ENCODE results near the gene SNUPN. TPM values are rescaled to one million over a fixed set of nuclear protein-coding genes. Genes with fewer than 3 reads are reported as not detected.

SNUPN gene
- total RNA-seq, 1 experiment from 2014 or later = 28.9 TPM

- peaks cover 7% of the 10 kb centered on the region for H3K9me3 Mint-ChIP-seq (ENCODE audit: unreplicated experiment)
- H3K4me3 Mint-ChIP-seq (ENCODE audit: unreplicated experiment) = no peak overlapping the region
- no TSS peak for BruUV-seq (replicated peaks)
- no peaks in the 10 kb centered on the region for H3K36me3 Mint-ChIP-seq (ENCODE audit: insufficient read depth, unreplicated experiment)
- H3K27me3 Mint-ChIP-seq (ENCODE audit: insufficient read depth, unreplicated experiment) = no peaks in the 10 kb centered on the region
- H3K27ac Mint-ChIP-seq (ENCODE audit: low read depth, unreplicated experiment) = no peak overlapping the region
- intact Hi-C loops (cut with micrococcal nuclease) = no loop called here
- peaks cover 61% of the 10 kb centered on the region for H3K4me1 Mint-ChIP-seq (ENCODE audit: insufficient read depth, unreplicated experiment)
- DNase-seq (ENCODE audit: unreplicated experiment) = no peak
- POLR2A ChIA-PET = interaction anchor here (1.1 to 7.0 kb wide), 7 partner anchors 12 to 295 kb away, joined by 5 to 111 read pairs (median 58); partner anchors contain the start of genes IMP3, MAN2C1, SIN3A and SNUPN
- CTCF ChIA-PET = interaction anchor here (0.9 to 2.4 kb wide), 2 partner anchors 12 to 42 kb away, joined by 3 to 7 read pairs; no protein-coding TSS in a partner anchor
- TF ChIP-seq CTCF (IDR thresholded peaks at IDR 0.05; ENCODE audit: unreplicated experiment) = no peak
Measured at GRCh38 chr15:75662823-75663519, 37.4 kb upstream of the SNUPN start.

GRCh38 chr15:75661756-75662140 is 36.2 kb upstream of the SNUPN start:
- H3K9me3 Mint-ChIP-seq (ENCODE audit: unreplicated experiment) = peaks cover 7% of the 10 kb centered on the region
- ChIA-PET CTCF (interaction anchor here (0.7 to 2.2 kb wide), 5 partner anchors 21 to 65 kb away, joined by 3 to 9 read pairs (median 4); partner anchors contain the start of gene IMP3), POLR2A (interaction anchor here (0.6 to 4.0 kb wide), 10 partner anchors 9 to 298 kb away, joined by 3 to 120 read pairs (median 11); partner anchors contain the start of genes IMP3, MAN2C1, SIN3A and SNUPN)
- intact Hi-C loops (cut with micrococcal nuclease) = no loop called here
- no peak for DNase-seq (ENCODE audit: unreplicated experiment)
- H3K27ac Mint-ChIP-seq (ENCODE audit: low read depth, unreplicated experiment) = peak overlapping the region; percentile 97
- H3K36me3 Mint-ChIP-seq (ENCODE audit: insufficient read depth, unreplicated experiment) = peaks cover 6% of the 10 kb centered on the region
- H3K27me3 Mint-ChIP-seq (ENCODE audit: insufficient read depth, unreplicated experiment) = no peaks in the 10 kb centered on the region
- H3K4me1 Mint-ChIP-seq (ENCODE audit: insufficient read depth, unreplicated experiment) = peaks cover 50% of the 10 kb centered on the region
- no peak for TF ChIP-seq CTCF (IDR thresholded peaks at IDR 0.05; ENCODE audit: unreplicated experiment)
- BruUV-seq (replicated peaks) = no TSS peak
- peak overlapping the region; percentile 40 for H3K4me3 Mint-ChIP-seq (ENCODE audit: unreplicated experiment)

- Mint-ChIP-seq H3K27ac (ENCODE audit: low read depth, unreplicated experiment) (peak overlapping the region; percentile 97), H3K9me3 (ENCODE audit: unreplicated experiment) (peaks cover 7% of the 10 kb centered on the region), H3K36me3 (ENCODE audit: insufficient read depth, unreplicated experiment) (peaks cover 6% of the 10 kb centered on the region), H3K4me3 (ENCODE audit: unreplicated experiment) (peak overlapping the region; percentile 40), H3K27me3 (ENCODE audit: insufficient read depth, unreplicated experiment) (no peaks in the 10 kb centered on the region), H3K4me1 (ENCODE audit: insufficient read depth, unreplicated experiment) (peaks cover 47% of the 10 kb centered on the region)
- CTCF ChIA-PET = interaction anchor here (0.6 to 2.2 kb wide), 6 partner anchors 10 to 213 kb away, joined by 3 to 9 read pairs (median 4); partner anchors contain the start of gene IMP3
- BruUV-seq (replicated peaks) = TSS peak; percentile 68
- intact Hi-C loops (cut with micrococcal nuclease) = no loop called here
- POLR2A ChIA-PET = interaction anchor here (0.6 to 4.0 kb wide), 12 partner anchors 10 to 297 kb away, joined by 3 to 120 read pairs (median 11); partner anchors contain the start of genes IMP3, MAN2C1, SIN3A and SNUPN
- peak; percentile 89 for DNase-seq (ENCODE audit: unreplicated experiment)
- no peak for TF ChIP-seq CTCF (IDR thresholded peaks at IDR 0.05; ENCODE audit: unreplicated experiment)
Measured at GRCh38 chr15:75661100-75661755, 35.7 kb upstream of the SNUPN start.

Data from MCF 10A (cell line).